HepG2 (cell line): Measurements from ENCODE around the gene PRR36. TPM values are rescaled to one million over a fixed set of nuclear protein-coding genes. Genes with fewer than 3 reads are reported as not detected.

Source experiments
- CHD2 ChIP-seq: IDR thresholded peaks from 2 replicates; pipeline ENCODE4 v1.6.1; 2011; ENCODE audit warnings: low read depth, low read length, improper control_type of control experiment
- HINFP ChIP-seq: sonication (generic); formaldehyde crosslinking; IDR thresholded peaks from 2 replicates; pipeline ENCODE4 v1.4.0; 2020; ENCODE audit warnings: low read depth, mild to moderate bottlenecking, missing genetic modification reagents
- IRF2 ChIP-seq: IDR thresholded peaks from 2 replicates; pipeline ENCODE4 v1.6.1; 2018; ENCODE audit warnings: missing genetic modification reagents, missing compliant biosample characterization
- IRX3 ChIP-seq: sonication (generic); formaldehyde crosslinking; IDR thresholded peaks from 2 replicates; pipeline ENCODE4 v1.8.1; 2023; ENCODE audit warnings: mild to moderate bottlenecking, low read depth, missing genetic modification reagents, borderline replicate concordance
- MXI1 ChIP-seq: IDR thresholded peaks from 3 replicates; pipeline ENCODE4 v1.6.1; 2012; ENCODE audit warnings: low read depth, low read length, inconsistent platforms, borderline replicate concordance
- NBN ChIP-seq: fragments of 450-650 bp; conservative IDR thresholded peaks from 2 replicates; pipeline ENCODE4 v1.6.1; 2017
- NFYC ChIP-seq: IDR thresholded peaks from 2 replicates; pipeline ENCODE4 v1.6.1; 2016; ENCODE audit warnings: missing genetic modification reagents, missing compliant biosample characterization
- POLR2G ChIP-seq: fragments of 200-400 bp; formaldehyde crosslinking; IDR thresholded peaks from 2 replicates; pipeline ENCODE4 v1.6.1; 2018; ENCODE audit warnings: mild to moderate bottlenecking, low read depth, low read length, moderate library complexity
- PRDM15 ChIP-seq: sonication (generic); formaldehyde crosslinking; IDR thresholded peaks from 2 replicates; pipeline ENCODE4 v1.4.0; 2020; ENCODE audit warnings: missing genetic modification reagents
- RERE ChIP-seq: IDR thresholded peaks from 2 replicates; pipeline ENCODE4 v1.6.1; 2016; ENCODE audit warnings: low read depth, missing genetic modification reagents, missing compliant biosample characterization
- SPEN ChIP-seq: sonication (generic); formaldehyde crosslinking; IDR thresholded peaks from 2 replicates; pipeline ENCODE4 v1.5.1; 2020; ENCODE audit warnings: low read depth, mild to moderate bottlenecking, missing genetic modification reagents
- ZFP1 ChIP-seq: IDR thresholded peaks from 2 replicates; pipeline ENCODE4 v1.6.1; 2016
- ZNF367 ChIP-seq: sonication (generic); formaldehyde crosslinking; IDR thresholded peaks from 2 replicates; pipeline ENCODE4 v1.4.0; 2020; ENCODE audit warnings: missing genetic modification reagents, borderline replicate concordance
- ZNF446 ChIP-seq: sonication (generic); formaldehyde crosslinking; IDR thresholded peaks from 2 replicates; pipeline ENCODE4 v1.5.0; 2020; ENCODE audit warnings: mild to moderate bottlenecking, missing genetic modification reagents
- ZSCAN29 ChIP-seq: sonication (generic); formaldehyde crosslinking; conservative IDR thresholded peaks from 2 replicates; pipeline ENCODE4 v1.4.0; 2020; ENCODE audit warnings: mild to moderate bottlenecking, missing genetic modification reagents
- polyA plus RNA-seq, 8 experiments: library from polyadenylated mRNA; depleted of rRNA in 3 of 8; stranded (reverse) in 7 of 8; unstranded in 1 of 8; fragments of >200 nt; fragmentation: Illumina TruSeq in 4 of 8; extraction: Trizol in 4 of 8; gene quantifications; 2 replicates each; pipeline versions ENCODE4 v1.2.1 to v1.2.3, GENCODE V29; 2011 to 2016; ENCODE audit warnings: low read depth in 4 of 8, missing spikeins in 1 of 8, mixed read lengths in 1 of 8; ENCODE audit not compliant: insufficient read depth in 1 of 8
- total RNA-seq, 5 experiments: library from RNA; depleted of rRNA; stranded (reverse); fragments of >200 nt; fragmentation: Illumina TruSeq; extraction: Trizol; gene quantifications; 2 replicates each; pipeline ENCODE4 v1.2.3, GENCODE V29; 2016; ENCODE audit warnings: low read depth in 1 of 5
- TF ChIP-seq, protein P1 (sequence below): IDR thresholded peaks from 2 replicates; pipeline ENCODE4 v1.6.1; 2012; ENCODE audit warnings: inconsistent platforms
- TF ChIP-seq, protein P2 (sequence below): sonication (generic); formaldehyde crosslinking; IDR thresholded peaks from 2 replicates; pipeline ENCODE4 v1.5.0; 2020; ENCODE audit warnings: mild to moderate bottlenecking, missing genetic modification reagents, moderate library complexity

Gene PRR36
- total and polyA plus RNA-seq, 2 of the 13 experiments (the other 11 are each of a cell fraction or from before 2014, with no cell fraction given), result 0.07 to 0.17 TPM

DNA sequence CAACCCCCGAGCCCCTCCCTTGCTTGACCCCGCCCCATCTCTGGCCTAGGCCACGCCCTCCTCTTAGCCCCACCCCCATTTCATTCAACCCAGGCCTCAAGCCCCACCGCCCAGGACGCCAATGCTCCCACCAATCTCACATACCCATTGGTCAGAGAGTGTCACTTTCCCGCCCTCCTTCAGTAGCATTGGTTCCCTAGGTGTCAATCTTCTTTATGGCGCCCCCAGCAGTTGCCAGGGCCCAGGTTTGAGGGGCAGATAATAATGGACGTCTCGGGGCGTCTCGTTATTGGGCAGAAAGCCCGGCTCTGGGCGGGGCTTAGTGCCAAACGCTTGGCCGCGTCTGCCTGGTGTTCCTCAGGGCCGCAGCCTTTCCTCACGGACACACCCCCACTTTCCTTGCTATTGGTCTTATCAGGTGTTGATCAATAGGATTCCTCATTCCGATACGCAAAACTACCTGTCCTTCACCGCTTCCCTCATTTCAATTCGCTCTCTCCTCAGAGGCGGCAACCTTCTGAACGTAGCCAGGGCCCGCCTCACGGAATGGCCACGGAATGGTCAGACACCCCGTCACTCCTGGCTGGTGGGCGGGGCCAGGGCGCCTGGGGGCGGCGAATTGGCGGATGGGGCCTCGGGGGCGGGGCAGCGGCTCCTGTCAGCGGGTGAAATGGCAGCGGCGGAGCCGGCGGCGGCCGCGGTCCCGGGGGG is 44.5 kb downstream of the PRR36 start, which contains the start of gene EVI5L (continued):
- peak; percentile 81 for TF ChIP-seq CHD2
- TF ChIP-seq HINFP (CRISPR knock-in tag), result no peak
- TF ChIP-seq, protein P1, sequence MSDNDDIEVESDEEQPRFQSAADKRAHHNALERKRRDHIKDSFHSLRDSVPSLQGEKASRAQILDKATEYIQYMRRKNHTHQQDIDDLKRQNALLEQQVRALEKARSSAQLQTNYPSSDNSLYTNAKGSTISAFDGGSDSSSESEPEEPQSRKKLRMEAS, result 0 out of 2 replicates have a peak, but pooled peaks have one; percentile 40
- no peak for TF ChIP-seq POLR2G
- peak; percentile 96 for TF ChIP-seq NFYC
- peak; percentile 65; the same call in 1 of the 2 replicates for TF ChIP-seq IRF2 (CRISPR knock-in tag)
- TF ChIP-seq ZNF446 (CRISPR knock-in tag), result no peak
- no peak for TF ChIP-seq ZFP1 (CRISPR knock-in tag)
- TF ChIP-seq NBN, result no peak
- no peak for TF ChIP-seq ZSCAN29 (CRISPR knock-in tag)
- TF ChIP-seq, protein P2, sequence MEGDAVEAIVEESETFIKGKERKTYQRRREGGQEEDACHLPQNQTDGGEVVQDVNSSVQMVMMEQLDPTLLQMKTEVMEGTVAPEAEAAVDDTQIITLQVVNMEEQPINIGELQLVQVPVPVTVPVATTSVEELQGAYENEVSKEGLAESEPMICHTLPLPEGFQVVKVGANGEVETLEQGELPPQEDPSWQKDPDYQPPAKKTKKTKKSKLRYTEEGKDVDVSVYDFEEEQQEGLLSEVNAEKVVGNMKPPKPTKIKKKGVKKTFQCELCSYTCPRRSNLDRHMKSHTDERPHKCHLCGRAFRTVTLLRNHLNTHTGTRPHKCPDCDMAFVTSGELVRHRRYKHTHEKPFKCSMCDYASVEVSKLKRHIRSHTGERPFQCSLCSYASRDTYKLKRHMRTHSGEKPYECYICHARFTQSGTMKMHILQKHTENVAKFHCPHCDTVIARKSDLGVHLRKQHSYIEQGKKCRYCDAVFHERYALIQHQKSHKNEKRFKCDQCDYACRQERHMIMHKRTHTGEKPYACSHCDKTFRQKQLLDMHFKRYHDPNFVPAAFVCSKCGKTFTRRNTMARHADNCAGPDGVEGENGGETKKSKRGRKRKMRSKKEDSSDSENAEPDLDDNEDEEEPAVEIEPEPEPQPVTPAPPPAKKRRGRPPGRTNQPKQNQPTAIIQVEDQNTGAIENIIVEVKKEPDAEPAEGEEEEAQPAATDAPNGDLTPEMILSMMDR, result peak; percentile 32; the same call in 1 of the 2 replicates
- TF ChIP-seq PRDM15 (CRISPR knock-in tag), result no peak
- peak; percentile 20; the same call in 1 of the 3 replicates for TF ChIP-seq MXI1
- TF ChIP-seq IRX3 (CRISPR knock-in tag), result no peak
- peak; percentile 59 for TF ChIP-seq SPEN (CRISPR knock-in tag)
- TF ChIP-seq RERE (CRISPR knock-in tag), result no peak
- no peak for TF ChIP-seq ZNF367
